ENCODE data around the gene MXD1. TPM values are rescaled to one million over a fixed set of nuclear protein-coding genes. Genes with fewer than 3 reads are reported as not detected.

Gene MXD1
- polyA plus RNA-seq, 1 of the 3 experiments (the other 2 are of a cell fraction) = 2.3 TPM

- Histone ChIP-seq H3K9me2 (no peaks in the 10 kb centered on the region), H3K27me3 (ENCODE audit: insufficient read depth) (no peaks in the 10 kb centered on the region), H3K4me3 (ENCODE audit: low read depth in 2 of 2, low read length in 1 of 2) (no peak overlapping the region), H4K20me1 (ENCODE audit: insufficient read depth) (no peaks in the 10 kb centered on the region), H3K79me2 (ENCODE audit: insufficient read depth) (no peaks in the 10 kb centered on the region), H2AFZ (ENCODE audit: low read depth) (no peak overlapping the region), H3K27ac (ENCODE audit: low read depth in 2 of 2, low read length in 1 of 2) (no peak overlapping the region), H3K9me3 (no peaks in the 10 kb centered on the region), H3K36me3 (replicated peaks in 1 of 2; ENCODE audit: control insufficient read depth in 1 of 2, insufficient read depth in 2 of 2, low read length in 1 of 2) (peaks cover 15 to 18% of the 10 kb centered on the region in 2 experiments), H3K4me1 (ENCODE audit: control insufficient read depth in 1 of 2, insufficient read depth in 2 of 2, low read depth in 1 of 2, low read length in 1 of 2) (no peaks in the 10 kb centered on the region), H3K4me2 (no peak overlapping the region), H3F3A (replicated peaks; ENCODE audit: insufficient read depth) (no peaks in the 10 kb centered on the region), H3K9ac (no peak overlapping the region)
- POLR2A ChIA-PET = no interaction called here
- no peak for TF ChIP-seq SIN3A (IDR thresholded peaks at IDR 0.05; ENCODE audit: borderline replicate concordance, low read depth, low read length)
- TF ChIP-seq, protein P1, sequence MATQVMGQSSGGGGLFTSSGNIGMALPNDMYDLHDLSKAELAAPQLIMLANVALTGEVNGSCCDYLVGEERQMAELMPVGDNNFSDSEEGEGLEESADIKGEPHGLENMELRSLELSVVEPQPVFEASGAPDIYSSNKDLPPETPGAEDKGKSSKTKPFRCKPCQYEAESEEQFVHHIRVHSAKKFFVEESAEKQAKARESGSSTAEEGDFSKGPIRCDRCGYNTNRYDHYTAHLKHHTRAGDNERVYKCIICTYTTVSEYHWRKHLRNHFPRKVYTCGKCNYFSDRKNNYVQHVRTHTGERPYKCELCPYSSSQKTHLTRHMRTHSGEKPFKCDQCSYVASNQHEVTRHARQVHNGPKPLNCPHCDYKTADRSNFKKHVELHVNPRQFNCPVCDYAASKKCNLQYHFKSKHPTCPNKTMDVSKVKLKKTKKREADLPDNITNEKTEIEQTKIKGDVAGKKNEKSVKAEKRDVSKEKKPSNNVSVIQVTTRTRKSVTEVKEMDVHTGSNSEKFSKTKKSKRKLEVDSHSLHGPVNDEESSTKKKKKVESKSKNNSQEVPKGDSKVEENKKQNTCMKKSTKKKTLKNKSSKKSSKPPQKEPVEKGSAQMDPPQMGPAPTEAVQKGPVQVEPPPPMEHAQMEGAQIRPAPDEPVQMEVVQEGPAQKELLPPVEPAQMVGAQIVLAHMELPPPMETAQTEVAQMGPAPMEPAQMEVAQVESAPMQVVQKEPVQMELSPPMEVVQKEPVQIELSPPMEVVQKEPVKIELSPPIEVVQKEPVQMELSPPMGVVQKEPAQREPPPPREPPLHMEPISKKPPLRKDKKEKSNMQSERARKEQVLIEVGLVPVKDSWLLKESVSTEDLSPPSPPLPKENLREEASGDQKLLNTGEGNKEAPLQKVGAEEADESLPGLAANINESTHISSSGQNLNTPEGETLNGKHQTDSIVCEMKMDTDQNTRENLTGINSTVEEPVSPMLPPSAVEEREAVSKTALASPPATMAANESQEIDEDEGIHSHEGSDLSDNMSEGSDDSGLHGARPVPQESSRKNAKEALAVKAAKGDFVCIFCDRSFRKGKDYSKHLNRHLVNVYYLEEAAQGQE (IDR thresholded peaks at IDR 0.05; ENCODE audit: low read depth, low read length) = no peak
- no peak for TF ChIP-seq MEF2A (IDR thresholded peaks at IDR 0.05; ENCODE audit: borderline replicate concordance, low read depth)
- no peak for TF ChIP-seq ZBTB33 (IDR thresholded peaks at IDR 0.05; ENCODE audit: borderline replicate concordance, low read depth)
- DNase-seq = no peak
- CTCF ChIA-PET = no interaction called here
- WGBS (ENCODE audit: low lambda C conversion rate) = 67% methylated on average over 3 of the region's 3 CpGs
Observed at GRCh38 chr2:69926849-69927515, 12.1 kb downstream of the MXD1 start.

GRCh38 chr2:69931832-69932595 lies 17.1 kb downstream of the MXD1 start:
- ChIA-PET POLR2A (no interaction called here), CTCF (interaction anchor here (0.9 to 1.2 kb wide), 3 partner anchors 8 to 207 kb away, joined by 3 to 4 read pairs (median 3); no protein-coding TSS in a partner anchor)
- 99% methylated on average over 7 of the region's 7 CpGs for WGBS (ENCODE audit: low lambda C conversion rate)

More at GRCh38 chr2:69931832-69932595, 17.1 kb downstream of the MXD1 start:
- no peaks in the 10 kb centered on the region for H3K27me3 ChIP-seq (ENCODE audit: insufficient read depth)
- no peaks in the 10 kb centered on the region for H3K9me2 ChIP-seq
- peaks cover 9 to 12% of the 10 kb centered on the region in 2 experiments for H3K36me3 ChIP-seq (replicated peaks in 1 of 2; ENCODE audit: control insufficient read depth in 1 of 2, insufficient read depth in 2 of 2, low read length in 1 of 2)
- no peak overlapping the region for H3K9ac ChIP-seq
- no peak for TF ChIP-seq MAX (IDR thresholded peaks at IDR 0.05; ENCODE audit: low read depth)
- TF ChIP-seq JUND (IDR thresholded peaks at IDR 0.05) = no peak
- no peak for TF ChIP-seq EZH2phosphoT487 (IDR thresholded peaks at IDR 0.05; ENCODE audit: borderline replicate concordance, low read depth)
- TF ChIP-seq GATA2 (CRISPR knock-in tag; IDR thresholded peaks at IDR 0.05) = no peak
- no peak for TF ChIP-seq RCOR1 (IDR thresholded peaks at IDR 0.05; ENCODE audit: low read length)
- no peak for TF ChIP-seq GABPA (IDR thresholded peaks at IDR 0.05; ENCODE audit: low read depth)
- TF ChIP-seq RAD21 (IDR thresholded peaks at IDR 0.05; ENCODE audit: low read length) = no peak
- no peak for TF ChIP-seq NRF1 (IDR thresholded peaks at IDR 0.05; ENCODE audit: low read depth, low read length)
- no peak for TF ChIP-seq POLR2AphosphoS5 (IDR thresholded peaks at IDR 0.05; ENCODE audit: low read depth, low read length)
- no peak for DNase-seq
- H3K4me2 ChIP-seq = no peak overlapping the region
- no peaks in the 10 kb centered on the region for H4K20me1 ChIP-seq (ENCODE audit: insufficient read depth)
- no peak overlapping the region; the same call in 1 of the 2 replicates for H2AFZ ChIP-seq (ENCODE audit: low read depth)
- peaks cover 12% of the 10 kb centered on the region for H3F3A ChIP-seq (replicated peaks; ENCODE audit: insufficient read depth)
- no peaks in the 10 kb centered on the region for H3K9me3 ChIP-seq
- H3K4me1 ChIP-seq (ENCODE audit: control insufficient read depth in 1 of 2, insufficient read depth in 2 of 2, low read depth in 1 of 2, low read length in 1 of 2) = peaks cover 0 to 4% of the 10 kb centered on the region in 2 experiments; a peak in 1 of 4 replicates
- H3K79me2 ChIP-seq (ENCODE audit: insufficient read depth) = no peaks in the 10 kb centered on the region
- H3K27ac ChIP-seq (ENCODE audit: low read depth in 2 of 2, low read length in 1 of 2) = no peak overlapping the region
- no peak overlapping the region for H3K4me3 ChIP-seq (ENCODE audit: low read depth in 2 of 2, low read length in 1 of 2)
